Measurements from ENCODE around the gene DHX57.

Gene DHX57

DNA sequence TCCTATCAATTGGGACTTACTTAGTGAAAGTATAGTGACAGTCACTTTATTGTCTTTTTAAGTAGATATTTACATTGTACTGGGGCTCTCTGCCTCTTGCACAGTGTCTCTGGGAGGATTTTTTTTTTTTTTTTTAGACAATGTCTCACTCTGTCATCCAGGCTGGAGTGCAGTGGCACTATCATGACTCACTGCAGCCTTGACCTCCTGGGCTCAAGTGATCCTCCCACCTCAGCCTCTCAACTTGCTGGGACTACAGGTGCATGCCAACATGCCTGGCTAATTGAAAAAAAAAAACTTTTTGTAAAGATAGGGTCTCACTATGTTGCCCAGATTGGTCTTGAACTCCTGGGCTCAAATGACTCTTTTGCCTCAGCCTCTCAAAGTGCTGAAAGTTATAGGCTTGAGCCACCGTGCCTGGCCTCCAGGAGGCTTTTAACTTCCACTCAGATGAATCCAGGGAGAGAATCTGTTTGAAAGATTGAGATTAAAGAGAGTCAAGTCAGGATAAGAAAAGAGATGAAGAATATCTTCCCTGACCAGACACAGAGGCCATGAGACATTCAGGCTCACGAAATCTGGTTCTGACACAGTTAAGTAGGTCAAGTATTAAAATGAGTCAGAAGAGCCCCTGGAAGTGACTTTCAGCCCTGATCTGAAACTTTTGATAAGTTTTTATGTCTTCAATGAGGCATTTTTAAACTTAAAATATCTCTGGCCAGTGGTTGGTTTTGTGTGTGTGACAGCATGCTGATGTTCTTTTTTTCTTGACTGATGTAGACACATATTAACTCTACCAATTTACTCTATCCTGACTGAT is 32.2 kb upstream of the DHX57 start:
- no peak for TF ChIP-seq ZFX (IDR thresholded peaks at IDR 0.05; ENCODE audit: borderline replicate concordance)
- TF ChIP-seq, protein P1, sequence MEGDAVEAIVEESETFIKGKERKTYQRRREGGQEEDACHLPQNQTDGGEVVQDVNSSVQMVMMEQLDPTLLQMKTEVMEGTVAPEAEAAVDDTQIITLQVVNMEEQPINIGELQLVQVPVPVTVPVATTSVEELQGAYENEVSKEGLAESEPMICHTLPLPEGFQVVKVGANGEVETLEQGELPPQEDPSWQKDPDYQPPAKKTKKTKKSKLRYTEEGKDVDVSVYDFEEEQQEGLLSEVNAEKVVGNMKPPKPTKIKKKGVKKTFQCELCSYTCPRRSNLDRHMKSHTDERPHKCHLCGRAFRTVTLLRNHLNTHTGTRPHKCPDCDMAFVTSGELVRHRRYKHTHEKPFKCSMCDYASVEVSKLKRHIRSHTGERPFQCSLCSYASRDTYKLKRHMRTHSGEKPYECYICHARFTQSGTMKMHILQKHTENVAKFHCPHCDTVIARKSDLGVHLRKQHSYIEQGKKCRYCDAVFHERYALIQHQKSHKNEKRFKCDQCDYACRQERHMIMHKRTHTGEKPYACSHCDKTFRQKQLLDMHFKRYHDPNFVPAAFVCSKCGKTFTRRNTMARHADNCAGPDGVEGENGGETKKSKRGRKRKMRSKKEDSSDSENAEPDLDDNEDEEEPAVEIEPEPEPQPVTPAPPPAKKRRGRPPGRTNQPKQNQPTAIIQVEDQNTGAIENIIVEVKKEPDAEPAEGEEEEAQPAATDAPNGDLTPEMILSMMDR (IDR thresholded peaks at IDR 0.05): no peak
- H3K27ac ChIP-seq: no peak overlapping the region

DNA sequence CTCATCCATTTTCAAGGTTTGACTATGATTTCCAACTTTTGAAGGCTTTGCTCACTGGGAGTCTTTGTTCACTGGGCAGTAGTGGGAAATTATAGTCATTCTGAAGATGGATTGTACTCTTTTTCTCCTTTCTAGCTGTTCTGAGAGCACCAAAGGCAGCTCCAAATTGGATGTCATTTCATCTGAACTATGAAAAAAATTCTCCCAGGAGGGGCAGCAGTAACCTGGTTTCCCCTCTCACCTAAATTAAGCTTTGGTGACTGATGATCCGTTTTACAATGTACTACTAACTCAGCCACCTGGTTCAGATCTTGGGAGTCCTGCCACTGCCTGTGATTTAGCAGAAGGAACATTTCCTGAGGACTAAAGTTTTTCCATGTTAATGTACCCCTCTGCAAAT is 31.5 kb upstream of the DHX57 start:
- H3K27ac ChIP-seq: no peak overlapping the region
- TF ChIP-seq, protein P1 (IDR thresholded peaks at IDR 0.05): no peak
- TF ChIP-seq ZFX (IDR thresholded peaks at IDR 0.05; ENCODE audit: borderline replicate concordance): no peak

DNA sequence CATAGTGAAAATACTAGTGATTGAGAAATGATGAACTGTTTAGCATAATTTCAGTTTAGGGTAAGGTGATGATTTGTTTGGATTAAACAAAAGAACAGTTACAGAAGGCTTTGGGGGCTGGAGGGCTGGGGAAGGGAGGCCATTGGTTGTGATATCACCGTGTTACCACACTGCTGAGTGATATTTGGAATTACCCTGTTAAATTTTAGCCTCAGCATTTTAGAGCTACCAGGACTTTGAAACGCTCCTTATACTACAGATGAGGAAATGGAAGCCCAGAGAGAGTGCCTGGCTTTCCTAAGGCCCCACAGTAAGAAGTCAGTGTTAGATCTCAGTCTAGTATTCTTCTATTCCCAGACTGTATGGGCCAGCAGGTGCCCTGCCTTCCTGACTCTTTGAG is 29.5 kb upstream of the DHX57 start:
- TF ChIP-seq, protein P1 (IDR thresholded peaks at IDR 0.05): no peak
- TF ChIP-seq ZFX (IDR thresholded peaks at IDR 0.05; ENCODE audit: borderline replicate concordance): no peak
- H3K27ac ChIP-seq: no peak overlapping the region

DNA sequence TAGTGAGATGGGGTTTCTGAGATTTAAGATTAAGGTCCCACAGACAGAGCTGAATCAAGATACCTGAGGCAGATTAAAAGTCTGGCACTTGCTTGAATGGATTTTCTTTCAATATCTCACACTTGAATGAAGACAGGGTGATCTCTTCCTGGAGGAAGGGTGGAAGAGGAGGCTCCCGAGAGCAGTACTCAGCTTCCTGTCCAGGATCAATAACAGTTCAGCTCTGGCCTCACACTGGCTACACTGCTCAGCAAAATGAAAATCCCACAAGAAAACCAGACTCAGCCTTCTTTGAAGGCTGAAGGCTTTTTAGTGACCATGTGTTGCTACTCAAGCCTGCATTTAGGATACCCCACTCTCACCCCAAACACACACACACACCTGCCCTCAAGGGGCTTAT is 25.0 kb upstream of the DHX57 start:
- no peak overlapping the region for H3K27ac ChIP-seq
- TF ChIP-seq, protein P1 (IDR thresholded peaks at IDR 0.05): no peak
- TF ChIP-seq ZFX (IDR thresholded peaks at IDR 0.05; ENCODE audit: borderline replicate concordance): no peak

DNA sequence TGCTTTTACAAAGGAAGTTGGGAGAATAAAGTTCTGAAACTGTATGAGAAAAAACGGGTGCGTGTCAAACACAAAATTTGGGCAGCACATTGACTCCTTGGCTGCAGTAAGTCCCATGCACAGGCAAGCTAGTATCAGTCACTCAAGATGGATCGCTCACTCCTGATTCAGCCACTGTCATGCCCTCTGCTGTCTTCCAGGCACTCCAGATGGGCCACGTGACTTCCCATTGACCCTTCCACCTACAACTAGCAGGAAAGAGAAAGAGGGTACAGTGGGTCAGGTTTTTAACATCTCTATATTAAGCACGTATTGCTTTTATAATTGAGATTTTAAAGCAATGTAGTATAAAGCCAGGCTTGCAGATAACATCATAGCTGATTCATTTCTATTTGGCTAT is 22.5 kb upstream of the DHX57 start:
- H3K27ac ChIP-seq: no peak overlapping the region
- TF ChIP-seq, protein P1 (IDR thresholded peaks at IDR 0.05): no peak
- no peak for TF ChIP-seq ZFX (IDR thresholded peaks at IDR 0.05; ENCODE audit: borderline replicate concordance)

DNA sequence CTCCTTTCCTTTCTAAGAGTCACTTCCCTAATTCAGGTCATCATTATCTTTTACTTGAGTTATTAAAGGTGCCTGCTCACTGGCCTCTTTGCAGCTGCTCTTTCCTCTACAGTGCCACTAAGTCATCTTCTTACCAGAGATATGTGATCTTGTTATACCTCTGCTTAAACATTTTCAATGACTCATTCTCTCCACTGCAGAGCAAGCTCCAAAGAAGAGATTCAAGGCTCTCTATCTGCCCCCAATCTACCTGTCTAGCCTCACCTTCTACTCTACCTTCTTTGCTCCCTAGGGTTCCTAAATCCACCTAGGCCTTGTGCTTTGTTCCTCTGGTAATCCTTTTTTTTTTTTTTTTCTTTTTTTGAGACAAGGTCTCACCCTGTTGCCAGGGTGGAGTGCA is 17.1 kb upstream of the DHX57 start:
- no peak overlapping the region for H3K27ac ChIP-seq
- TF ChIP-seq ZFX (IDR thresholded peaks at IDR 0.05; ENCODE audit: borderline replicate concordance): no peak
- TF ChIP-seq, protein P1 (IDR thresholded peaks at IDR 0.05): no peak

DNA sequence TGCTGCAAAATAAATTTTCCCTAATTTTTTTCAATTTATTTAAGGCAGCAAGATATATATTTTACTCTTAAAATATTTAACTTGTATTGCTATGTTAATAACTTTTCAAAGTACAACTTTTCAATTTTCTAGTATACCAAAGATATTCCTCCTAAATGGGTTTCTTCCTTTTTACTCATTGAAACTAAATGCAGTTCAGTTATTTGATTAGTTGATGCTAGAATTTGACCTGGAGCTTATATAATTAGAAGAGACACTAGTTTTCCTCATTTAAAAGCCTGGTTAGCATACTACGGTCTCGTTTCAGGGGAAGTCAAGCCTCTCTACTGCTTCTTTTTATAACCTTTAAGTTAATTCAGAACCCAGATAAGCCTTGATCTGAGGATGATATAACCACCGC is 13.8 kb upstream of the DHX57 start, which contains the start of gene ARHGEF33:
Gene ARHGEF33 (plus strand): TSS at position 301 of the 400 bp plus-strand sequence. CDS start 29,573 bp downstream, outside the sequence.
- TF ChIP-seq, protein P1 (IDR thresholded peaks at IDR 0.05): no peak
- no peak for TF ChIP-seq ZFX (IDR thresholded peaks at IDR 0.05; ENCODE audit: borderline replicate concordance)
- no peak within 1 kb of the TSS for H3K27ac ChIP-seq
